ENCODE measurements around the gene RCVRN. TPM values are rescaled to one million over a fixed set of nuclear protein-coding genes. Genes with fewer than 3 reads are reported as not detected.

RCVRN gene
- total RNA-seq, 1 donor from 2014 or later: 1.0 TPM

DNA sequence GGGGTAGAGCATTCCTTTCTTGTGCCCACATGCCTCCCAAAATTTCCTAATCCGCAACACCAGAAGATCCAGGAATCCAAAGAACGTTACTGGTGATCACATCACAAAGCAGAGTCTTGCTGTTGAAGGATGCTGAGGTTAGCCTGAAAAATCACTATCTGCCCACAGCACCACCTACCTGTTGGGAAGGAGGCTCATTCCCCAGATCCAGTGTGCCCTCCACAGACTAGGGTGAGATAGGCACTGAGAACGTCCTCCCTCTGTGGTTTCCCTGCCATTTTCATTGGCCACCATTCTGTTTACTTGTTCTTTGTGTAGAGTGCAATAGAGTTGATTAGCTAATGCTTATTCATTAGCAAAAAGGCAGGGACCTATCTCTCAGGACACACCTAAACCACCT, 30.3 kb downstream of the RCVRN start:
- intact Hi-C loops (cut with DNase I): no loop called here
- DNase-seq (ENCODE audit: low spot score) (no peak), ATAC-seq (no peak)

DNA sequence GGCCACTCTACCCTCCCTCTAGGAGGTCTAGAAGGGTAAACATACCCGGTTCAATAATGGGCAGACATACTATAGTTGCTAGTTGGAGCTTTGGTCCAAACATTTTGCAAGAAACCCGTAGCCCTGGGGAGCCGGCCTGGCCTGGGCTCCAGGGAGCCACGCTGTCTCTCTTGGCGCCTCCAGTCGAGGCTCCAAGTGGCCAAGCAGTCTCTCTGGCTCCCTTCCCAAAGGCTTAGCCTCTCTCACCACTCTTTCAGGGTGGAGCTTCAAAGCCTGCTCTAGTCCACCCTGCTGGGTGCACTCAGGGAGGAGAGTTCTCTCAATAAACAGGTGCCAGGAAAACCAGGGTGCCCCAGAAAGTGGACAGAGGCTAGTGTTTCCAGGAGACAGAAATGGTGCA, 32.2 kb downstream of the RCVRN start:
- ATAC-seq: no peak
- intact Hi-C loops (cut with DNase I): no loop called here
- DNase-seq (ENCODE audit: low spot score): no peak

DNA sequence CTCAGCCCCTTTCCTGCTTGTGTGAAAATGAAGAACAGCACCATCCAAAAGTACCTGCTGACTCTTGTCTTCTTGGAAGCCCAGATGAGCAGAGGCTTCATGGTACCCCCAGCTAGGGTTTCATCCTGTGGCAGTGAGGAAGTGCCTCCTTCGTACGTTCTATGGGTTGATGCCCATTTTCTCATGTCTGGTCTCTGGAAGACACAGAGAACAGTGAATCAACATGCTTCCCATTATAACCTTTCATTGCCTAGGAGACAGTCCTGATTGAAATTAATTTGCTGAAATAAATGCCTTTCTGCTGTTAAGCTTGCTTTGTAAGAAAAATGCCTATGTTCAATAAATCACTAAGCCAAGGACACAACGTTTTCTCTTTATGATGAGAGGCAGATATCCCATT, 36.5 kb downstream of the RCVRN start:
- ATAC-seq (no peak), DNase-seq (ENCODE audit: low spot score) (no peak)
- intact Hi-C loops (cut with DNase I): no loop called here

GRCh38 chr17:9865586-9865985, 39.5 kb downstream of the RCVRN start:
- intact Hi-C loops (cut with DNase I): no loop called here
- no peak for ATAC-seq
- no peak for DNase-seq (ENCODE audit: low spot score)

- DNase-seq (ENCODE audit: low spot score): no peak
- intact Hi-C loops (cut with DNase I): no loop called here
- no peak for ATAC-seq
Measured at GRCh38 chr17:9862949-9863348, 42.1 kb downstream of the RCVRN start.

DNA sequence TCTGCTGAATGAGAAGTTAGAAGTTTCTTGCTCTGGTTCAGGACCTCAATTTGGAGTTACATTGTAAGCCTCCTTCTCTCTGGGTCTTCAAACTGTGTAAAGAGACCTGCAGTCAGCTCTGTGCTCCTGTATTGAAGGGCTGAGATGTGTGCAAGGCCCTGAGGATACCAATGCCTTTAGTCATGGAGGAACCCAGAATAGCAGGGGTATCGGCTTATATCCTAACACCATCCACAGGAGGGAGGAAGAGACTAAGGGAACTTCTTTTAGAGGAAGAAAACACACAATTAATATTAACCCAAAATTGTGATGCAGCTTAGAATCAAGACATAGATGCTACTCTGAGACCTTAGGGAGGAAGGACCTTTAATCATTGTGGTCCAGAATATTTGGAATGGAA, 42.9 kb downstream of the RCVRN start:
- ATAC-seq: no peak
- intact Hi-C loops (cut with DNase I): no loop called here
- DNase-seq (ENCODE audit: low spot score): no peak

DNA sequence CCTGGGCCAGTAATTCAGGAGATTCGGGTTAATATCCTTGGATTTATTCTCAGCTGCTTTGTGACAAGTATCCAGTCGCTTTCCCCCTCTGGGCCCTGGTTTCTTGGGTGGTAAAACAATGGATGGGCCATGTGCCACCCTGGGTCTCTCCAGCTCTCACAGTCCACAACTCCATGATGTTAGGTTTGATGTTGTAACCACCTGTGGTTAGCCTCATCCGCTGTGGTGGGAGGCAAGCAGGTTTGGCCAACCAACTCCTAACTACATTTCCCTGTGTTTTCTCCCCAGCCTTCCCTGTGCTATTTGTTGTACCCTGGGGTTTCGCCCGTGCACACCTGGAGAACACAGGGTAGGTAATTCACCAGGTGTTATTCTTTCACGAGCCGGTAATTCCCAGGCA, 44.2 kb downstream of the RCVRN start:
- DNase-seq (ENCODE audit: low spot score): no peak
- no peak for ATAC-seq
- intact Hi-C loops (cut with DNase I): no loop called here

DNA sequence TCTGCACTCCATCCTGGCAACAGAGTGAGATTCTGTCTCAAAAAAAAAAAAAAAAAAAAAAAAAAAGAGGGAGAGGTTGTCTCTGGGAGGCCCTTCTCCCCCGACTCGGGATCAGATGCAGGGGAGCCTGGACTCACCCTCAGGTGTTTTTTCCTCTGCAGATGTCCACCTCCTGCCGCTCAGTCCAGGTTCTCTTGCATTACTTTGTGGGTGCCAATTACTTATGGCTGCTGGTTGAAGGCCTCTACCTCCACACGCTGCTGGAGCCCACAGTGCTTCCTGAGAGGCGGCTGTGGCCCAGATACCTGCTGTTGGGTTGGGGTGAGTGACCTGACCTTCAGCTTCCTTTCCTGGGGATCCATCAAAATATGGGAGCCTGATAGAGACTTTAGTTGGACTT, 45.3 kb downstream of the RCVRN start:
- no peak for DNase-seq (ENCODE audit: low spot score)
- ATAC-seq: no peak

GRCh38 chr17:9855036-9855435, 50.0 kb downstream of the RCVRN start:
- DNase-seq (ENCODE audit: low spot score): no peak
- intact Hi-C loops (cut with DNase I): no loop called here
- no peak for ATAC-seq

More for the DNA sequence above, 45.3 kb downstream of the RCVRN start:
- intact Hi-C loops (cut with DNase I): no loop called here

GRCh38 chr17:9854255-9854654, 50.8 kb downstream of the RCVRN start:
- no peak for ATAC-seq
- intact Hi-C loops (cut with DNase I): no loop called here
- DNase-seq (ENCODE audit: low spot score): no peak

- DNase-seq (ENCODE audit: low spot score): no peak
- intact Hi-C loops (cut with DNase I): no loop called here
Measured at GRCh38 chr17:9850151-9850550, 54.9 kb downstream of the RCVRN start.

More at GRCh38 chr17:9850151-9850550, 54.9 kb downstream of the RCVRN start:
- ATAC-seq: no peak

Other genes with a start within 250 kb of the RCVRN start
- gene DHRS7C, start 113.7 kb downstream of the RCVRN start, total RNA-seq: not detected
- gene GSG1L2, start 83.2 kb downstream of the RCVRN start, total RNA-seq: not detected
- gene GLP2R, start 79.3 kb downstream of the RCVRN start, total RNA-seq: 0.18 TPM